GM19025 (cell line): ENCODE measurements around the gene SORCS2.

ENCODE experiments used
- ATAC-seq: cut with Tn5 transposase; IDR thresholded peaks from one replicate; pipeline ENCODE4 v1.9.1; 2021; ENCODE audit warnings: mild to moderate bottlenecking, low read depth, moderate library complexity; ENCODE audit not compliant: unreplicated experiment

SORCS2 gene

GRCh38 chr4:7769396-7770223, 577.3 kb downstream of the SORCS2 start:
- no peak for ATAC-seq

- ATAC-seq, result no peak
Observed at GRCh38 chr4:7770224-7771050, 578.1 kb downstream of the SORCS2 start.

GRCh38 chr4:7771056-7771455, 578.7 kb downstream of the SORCS2 start:
- ATAC-seq, result no peak

DNA sequence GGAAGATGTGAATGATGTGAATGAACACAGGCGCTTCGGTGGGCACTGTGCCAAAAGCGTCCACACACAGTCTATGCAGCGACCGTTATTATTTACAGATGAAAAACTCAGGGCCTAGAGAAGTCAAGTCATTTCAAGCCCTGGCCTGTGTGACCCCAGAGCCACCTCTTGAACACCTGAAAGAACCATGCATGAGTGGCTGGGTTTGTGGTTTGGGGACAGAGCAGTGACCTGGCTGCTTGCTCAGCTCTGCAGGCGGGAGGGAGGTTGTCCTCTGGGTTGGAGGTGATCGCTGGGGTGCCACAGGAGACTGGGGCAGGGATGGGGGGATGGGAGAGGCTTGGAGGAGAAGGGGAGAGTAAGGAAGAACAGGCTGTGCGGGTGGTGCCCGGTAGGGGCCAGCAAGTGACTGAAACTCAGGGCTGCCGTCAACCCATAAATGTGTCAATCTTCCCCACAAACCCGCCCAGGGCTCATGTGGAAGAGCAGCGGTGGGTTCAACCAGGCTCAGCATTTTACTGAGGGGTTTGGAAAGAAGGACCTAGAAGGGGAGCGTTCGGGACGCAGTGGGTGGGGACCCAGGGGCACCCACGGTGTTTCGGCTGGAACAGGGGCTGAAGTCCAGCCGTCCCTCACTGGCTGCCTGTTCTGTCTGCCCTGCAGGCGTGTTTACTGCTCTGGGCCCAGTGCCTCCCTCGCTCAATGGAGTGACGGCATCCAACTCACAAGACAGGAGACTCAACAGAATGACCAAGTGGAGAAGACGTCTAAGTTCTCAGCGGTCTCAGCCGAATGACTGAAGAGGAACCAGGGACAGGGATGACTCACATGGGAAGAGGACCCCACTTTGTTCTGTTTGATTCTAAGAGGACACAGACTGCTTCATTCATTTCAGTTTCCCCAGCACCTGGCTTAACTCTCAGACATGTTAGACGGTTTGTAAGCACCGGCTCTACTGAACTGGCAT, 579.5 kb downstream of the SORCS2 start:
- peak; percentile 84 for ATAC-seq

- no peak for ATAC-seq
Observed at GRCh38 chr4:7772711-7773385, 580.5 kb downstream of the SORCS2 start.

- no peak for ATAC-seq
Observed at GRCh38 chr4:7773401-7774180, 581.3 kb downstream of the SORCS2 start.

DNA sequence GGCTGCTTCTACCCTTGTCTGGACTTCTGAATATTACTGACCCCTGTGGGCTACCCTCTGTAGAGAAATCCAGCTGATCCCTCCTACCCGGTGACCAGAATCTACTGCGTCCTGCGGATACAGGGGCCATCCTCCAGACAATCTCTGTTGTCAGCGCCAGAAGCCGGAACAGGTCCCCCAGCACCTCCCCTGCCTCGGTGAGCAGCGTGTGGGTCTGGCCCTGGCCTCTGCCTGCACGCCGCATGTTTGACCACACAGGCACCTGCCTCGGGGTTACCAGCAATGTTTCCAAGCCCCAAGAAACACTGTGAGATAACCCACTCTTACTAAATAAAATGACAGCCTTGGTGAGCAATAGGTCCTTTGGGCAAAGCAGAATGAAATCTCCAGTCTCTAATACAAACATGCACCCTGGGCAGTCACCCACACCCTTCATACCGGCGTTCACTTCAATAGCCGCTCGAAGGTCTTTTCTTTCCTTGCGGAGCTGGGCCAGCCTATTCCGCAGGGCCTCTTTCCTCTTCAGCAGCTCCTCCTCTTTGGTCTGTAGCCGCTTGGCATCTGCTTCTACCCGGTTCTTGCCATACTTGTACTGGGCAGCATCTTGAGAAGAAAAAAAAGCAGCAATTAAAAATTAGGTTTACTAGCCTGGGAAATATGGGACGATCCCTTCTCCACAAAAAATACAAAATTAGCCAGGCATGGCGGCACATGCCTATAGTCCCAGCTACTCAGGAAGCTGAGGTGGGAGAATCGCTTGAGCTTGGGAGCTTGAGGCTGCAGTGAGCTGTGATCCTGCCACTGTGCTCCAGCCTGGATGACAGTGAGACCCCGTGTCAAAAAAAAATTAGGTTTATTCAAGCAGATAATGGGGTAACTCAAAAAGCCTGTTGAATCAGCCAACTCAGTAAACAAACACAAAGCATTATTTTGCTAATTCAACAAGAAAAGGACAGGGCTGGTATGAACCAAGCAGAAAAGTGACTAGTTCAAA, 582.3 kb downstream of the SORCS2 start:
- no peak for ATAC-seq

DNA sequence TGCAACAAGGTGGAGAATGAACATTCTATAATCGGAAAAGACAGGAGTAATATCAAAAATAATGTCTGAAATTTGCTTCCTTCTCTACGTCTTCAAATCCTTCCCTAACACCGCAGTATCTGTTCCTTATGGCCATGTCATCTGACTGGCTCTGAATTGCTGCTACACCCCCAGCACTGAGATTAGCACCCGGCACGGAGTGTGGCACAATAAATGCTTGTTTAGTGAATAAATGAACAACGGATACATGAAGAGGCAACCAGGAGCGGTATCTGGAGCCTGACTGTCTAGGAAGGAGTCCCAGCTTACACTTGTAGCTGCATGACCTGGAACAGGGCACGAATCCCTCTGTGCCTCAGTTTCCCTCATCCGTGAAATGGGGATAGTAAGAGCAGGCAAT, 583.1 kb downstream of the SORCS2 start:
- ATAC-seq, result no peak

GRCh38 chr4:7777017-7777710, 584.8 kb downstream of the SORCS2 start:
- ATAC-seq, result no peak

GRCh38 chr4:7777871-7778509, 585.7 kb downstream of the SORCS2 start:
- ATAC-seq, result no peak

DNA sequence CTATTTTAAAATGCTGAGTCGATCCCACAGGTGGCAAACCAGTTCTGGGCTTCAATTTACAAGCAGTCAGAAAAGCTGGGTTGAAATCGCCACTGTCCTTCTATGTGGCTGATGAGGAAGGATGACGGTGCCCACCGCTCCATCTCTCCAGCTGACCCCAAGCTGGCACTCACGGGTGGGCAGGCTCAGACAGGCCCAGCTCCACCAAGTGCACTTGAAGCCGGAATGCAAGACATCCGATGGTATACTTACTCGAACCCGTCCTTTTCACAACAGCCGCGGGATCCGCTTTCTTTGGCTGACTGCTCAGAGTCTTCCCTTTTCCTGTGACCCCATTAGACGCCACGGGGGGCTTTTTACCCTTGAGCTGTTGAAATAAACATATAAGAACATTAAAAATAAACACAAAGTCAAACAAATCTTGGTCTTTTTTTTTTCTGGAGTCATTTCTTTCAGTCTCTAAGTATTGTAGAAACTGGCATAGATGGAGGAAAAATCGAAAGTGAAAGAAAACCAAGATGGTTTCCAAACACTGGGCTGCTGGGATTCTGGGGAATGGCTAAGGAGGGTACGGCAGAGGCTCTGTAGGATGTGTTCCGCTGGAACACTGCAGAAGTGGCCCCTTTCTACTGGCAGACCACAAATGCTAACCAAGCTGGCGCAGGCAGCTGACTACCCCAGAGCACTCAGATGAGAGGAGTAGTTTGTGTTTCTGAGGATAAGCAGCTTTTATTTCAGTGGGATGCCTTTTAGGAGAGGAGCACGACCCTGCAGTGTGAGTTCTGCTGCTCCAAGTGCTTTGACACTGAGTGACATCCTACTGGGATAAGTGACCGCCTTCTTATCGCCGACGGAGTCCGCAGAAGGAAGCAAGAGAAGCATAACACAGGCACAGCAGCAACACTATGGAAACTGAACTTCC, 586.4 kb downstream of the SORCS2 start:
- ATAC-seq, result no peak

DNA sequence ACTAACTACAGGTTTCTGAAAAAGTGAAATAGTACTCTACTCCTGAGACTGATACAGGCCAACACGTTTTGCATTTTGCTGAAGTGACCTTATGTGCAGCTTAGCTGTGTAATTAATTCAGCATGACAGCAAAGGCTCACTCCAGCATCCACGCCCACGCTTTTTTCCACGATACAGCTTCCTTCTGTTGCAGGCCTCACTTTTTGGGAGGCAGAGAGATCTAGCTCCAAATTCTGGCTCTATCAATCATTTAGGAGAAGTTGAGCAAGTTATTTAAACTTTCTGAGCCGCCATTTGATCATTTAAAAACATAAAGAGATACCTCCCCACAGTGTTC, 587.1 kb downstream of the SORCS2 start:
- no peak for ATAC-seq

DNA sequence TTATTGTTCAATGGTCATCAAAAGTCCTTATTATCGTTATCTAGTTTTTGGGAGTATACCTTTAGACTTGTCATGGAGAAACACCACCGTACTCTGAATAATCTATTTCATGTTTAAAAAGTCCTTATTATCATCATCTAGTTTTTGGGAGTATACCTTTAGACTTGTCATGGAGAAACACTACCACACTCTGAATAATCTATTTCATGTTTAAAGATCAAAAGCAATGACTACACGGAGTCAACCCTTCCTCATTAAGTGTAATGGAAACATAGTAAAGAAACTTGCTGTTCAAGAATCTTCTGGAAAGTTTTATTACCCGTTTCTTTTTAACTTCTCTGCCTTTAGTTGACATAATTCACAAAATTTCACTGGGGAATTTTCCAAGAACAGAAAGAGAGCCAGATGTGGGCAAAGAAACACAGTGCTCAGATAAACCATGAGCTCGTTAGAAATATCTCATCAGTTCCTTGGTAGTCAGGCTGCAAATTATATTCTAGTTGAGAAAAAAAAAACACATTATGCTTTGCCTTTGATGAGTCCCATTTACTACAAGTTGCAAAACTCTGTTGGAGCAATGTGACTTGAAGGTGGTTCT, 588.5 kb downstream of the SORCS2 start:
- ATAC-seq, result no peak

DNA sequence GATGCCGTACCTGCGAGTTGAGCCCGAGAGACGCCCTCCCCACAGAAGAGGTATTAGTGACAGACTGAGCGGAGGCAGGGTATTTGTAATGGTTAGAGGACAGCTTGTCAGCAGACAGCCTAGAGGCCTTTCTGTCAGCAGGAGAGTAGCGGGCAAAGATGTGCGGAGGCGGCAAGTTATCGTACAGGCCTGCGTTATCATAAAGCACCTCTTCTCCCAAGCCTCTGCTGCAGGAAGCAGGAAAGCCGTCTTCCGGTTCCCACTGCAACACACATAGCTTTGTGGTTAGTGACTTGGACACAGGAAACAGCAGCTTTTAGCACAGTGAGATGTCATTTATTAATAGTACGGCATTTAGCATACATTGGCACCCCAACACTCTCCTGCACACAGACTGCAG, 589.0 kb downstream of the SORCS2 start:
- ATAC-seq, result no peak

- ATAC-seq, result no peak
Observed at GRCh38 chr4:7781993-7782392, 589.7 kb downstream of the SORCS2 start.

GRCh38 chr4:7782783-7783182, 590.4 kb downstream of the SORCS2 start:
- no peak for ATAC-seq
